Mucosa of descending colon (tissue), 3 donors: Measurements from ENCODE around the gene STRADB. TPM values are rescaled to one million over a fixed set of nuclear protein-coding genes. Genes with fewer than 3 reads are reported as not detected.

Experiments
- ATAC-seq: fragments of 200-7000 bp; cut with Tn5 transposase; one replicate; pipeline ENCODE4 v1.9.1; 2020; ENCODE audit warnings: mild to moderate bottlenecking, moderate library complexity
- DNase-seq, 3 donors: peaks; one replicate each; pipeline ENCODE4 v3.0.0-alpha.2; 2020
- H3K36me3 ChIP-seq: fragments of 200-600 bp; one replicate; pipeline ENCODE4 v1.8.0; 2021; ENCODE audit warnings: low read depth, mild to moderate bottlenecking
- H3K4me1 ChIP-seq: fragments of 200-600 bp; one replicate; pipeline ENCODE4 v1.8.0; 2021; ENCODE audit warnings: low read depth, mild to moderate bottlenecking
- H3K4me3 ChIP-seq: fragments of 200-600 bp; one replicate; pipeline ENCODE4 v1.8.0; 2021; ENCODE audit warnings: mild to moderate bottlenecking
- H3K9me3 ChIP-seq: fragments of 200-600 bp; one replicate; pipeline ENCODE4 v1.8.0; 2021; ENCODE audit warnings: mild to moderate bottlenecking
- intact Hi-C, 2 donors: fragments of 100-400 bp; cut with DNase I in 1 of 2; cut with micrococcal nuclease in 1 of 2; formaldehyde crosslinking; loops; one replicate each; pipeline versions ENCODE4 v1.11.0 to v1.11.1; 2022; cut with DNase I, micrococcal nuclease
- total RNA-seq, 3 donors: library from RNA; stranded (reverse); fragmentation: NEBNext Ultra II Directional in 2 of 3; extraction: Animal tissue kit (Norgen Biotek cat#: 25700) in 2 of 3; gene quantifications; one replicate each; pipeline versions ENCODE4 v1.2.1 to v1.2.4, GENCODE V29; 2021 to 2023
- TF ChIP-seq, protein P1 (sequence below): fragments of 200-600 bp; IDR thresholded peaks from one replicate; pipeline ENCODE4 v1.8.0; 2022; ENCODE audit warnings: antibody characterized with exemption, mild to moderate bottlenecking
- donor health status: DM: no; HTN: no; CAD: no; lungs with moderate emphysema.
- donor health status: DM: no; HTN: no; CAD: no.
- donor health status: DM: no; HTN: yes; CAD: no.

Gene STRADB
- total RNA-seq, 3 donors from 2014 or later, result 47.4 to 79.1 (median 62.1) TPM

- no peak overlapping the region for H3K4me3 ChIP-seq
- H3K4me1 ChIP-seq, result peaks cover 14% of the 10 kb centered on the region
- intact Hi-C loops, result no loop called here
- DNase-seq (peak in 1 of 3 donors; percentile 53), ATAC-seq (peak; percentile 31)
- no peaks in the 10 kb centered on the region for H3K9me3 ChIP-seq
- TF ChIP-seq, protein P1, sequence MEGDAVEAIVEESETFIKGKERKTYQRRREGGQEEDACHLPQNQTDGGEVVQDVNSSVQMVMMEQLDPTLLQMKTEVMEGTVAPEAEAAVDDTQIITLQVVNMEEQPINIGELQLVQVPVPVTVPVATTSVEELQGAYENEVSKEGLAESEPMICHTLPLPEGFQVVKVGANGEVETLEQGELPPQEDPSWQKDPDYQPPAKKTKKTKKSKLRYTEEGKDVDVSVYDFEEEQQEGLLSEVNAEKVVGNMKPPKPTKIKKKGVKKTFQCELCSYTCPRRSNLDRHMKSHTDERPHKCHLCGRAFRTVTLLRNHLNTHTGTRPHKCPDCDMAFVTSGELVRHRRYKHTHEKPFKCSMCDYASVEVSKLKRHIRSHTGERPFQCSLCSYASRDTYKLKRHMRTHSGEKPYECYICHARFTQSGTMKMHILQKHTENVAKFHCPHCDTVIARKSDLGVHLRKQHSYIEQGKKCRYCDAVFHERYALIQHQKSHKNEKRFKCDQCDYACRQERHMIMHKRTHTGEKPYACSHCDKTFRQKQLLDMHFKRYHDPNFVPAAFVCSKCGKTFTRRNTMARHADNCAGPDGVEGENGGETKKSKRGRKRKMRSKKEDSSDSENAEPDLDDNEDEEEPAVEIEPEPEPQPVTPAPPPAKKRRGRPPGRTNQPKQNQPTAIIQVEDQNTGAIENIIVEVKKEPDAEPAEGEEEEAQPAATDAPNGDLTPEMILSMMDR, result no peak
- no peaks in the 10 kb centered on the region for H3K36me3 ChIP-seq
These were observed 45.4 kb upstream of the STRADB start for GRCh38 chr2:201406077-201406662.

DNA sequence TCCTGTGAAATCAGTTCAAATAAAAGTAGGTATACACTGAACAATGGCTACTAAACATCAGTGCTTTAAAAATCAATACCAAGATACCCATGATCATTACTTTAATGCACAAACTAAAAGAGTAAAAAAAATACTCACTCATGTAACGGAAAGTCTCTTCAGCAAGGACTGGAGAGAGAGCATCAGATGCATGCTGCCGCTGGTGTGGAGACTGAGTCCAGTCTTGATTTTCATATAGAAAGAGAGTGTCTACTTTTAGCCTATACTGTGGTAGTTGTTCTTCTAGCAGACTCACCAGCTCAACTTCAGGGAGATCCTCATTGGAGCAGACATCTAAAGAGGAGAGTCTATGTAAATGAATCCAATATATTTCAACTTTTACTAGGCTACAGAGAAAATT, 44.3 kb upstream of the STRADB start:
- H3K9me3 ChIP-seq, result no peaks in the 10 kb centered on the region
- no peak for ATAC-seq
- intact Hi-C loops, result no loop called here
- DNase-seq, result no peak
- no peak overlapping the region for H3K4me3 ChIP-seq
- peaks cover 14% of the 10 kb centered on the region for H3K4me1 ChIP-seq
- TF ChIP-seq, protein P1, result no peak
- H3K36me3 ChIP-seq, result no peaks in the 10 kb centered on the region

DNA sequence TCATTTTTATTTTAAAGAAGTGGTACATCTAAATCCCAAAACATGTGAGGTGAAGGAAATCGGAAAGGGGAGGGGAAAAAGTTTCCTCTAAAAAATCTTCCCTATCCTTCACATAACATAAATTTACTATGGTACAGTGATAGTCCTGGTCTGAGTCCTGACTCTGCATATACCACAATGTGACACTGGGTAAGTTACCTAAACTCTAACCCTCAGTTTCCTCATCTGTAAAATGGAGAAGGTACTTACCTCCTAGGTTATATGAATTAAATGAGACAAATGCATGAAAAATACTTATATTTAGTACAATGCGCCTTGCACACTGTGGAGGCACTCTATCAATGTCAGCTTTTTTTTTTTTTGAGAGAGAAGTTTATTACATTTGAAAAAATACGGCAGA, 42.6 kb upstream of the STRADB start:
- Histone ChIP-seq H3K4me3 (no peak overlapping the region), H3K9me3 (no peaks in the 10 kb centered on the region), H3K4me1 (peaks cover 19% of the 10 kb centered on the region), H3K36me3 (no peaks in the 10 kb centered on the region)
- intact Hi-C loops, result no loop called here
- TF ChIP-seq, protein P1, result no peak
- no peak for DNase-seq
- no peak for ATAC-seq

DNA sequence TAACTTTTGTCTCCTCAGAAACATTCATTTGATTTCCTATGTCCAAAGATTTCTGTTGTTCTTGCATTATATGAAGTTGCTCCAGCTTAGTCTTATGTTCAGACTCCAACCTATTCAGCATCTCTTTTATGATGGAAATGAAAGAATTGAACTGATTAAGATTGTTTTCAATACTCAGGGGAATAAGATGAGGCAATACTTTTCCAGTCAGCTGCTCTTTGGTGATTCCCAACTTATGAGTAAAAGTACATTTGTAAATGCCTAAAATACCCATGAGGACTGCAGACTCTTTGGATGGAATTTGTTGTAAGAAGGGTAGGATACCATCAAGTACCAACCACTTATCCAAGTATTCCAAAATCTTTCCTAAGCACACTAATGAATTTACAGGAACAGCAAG, 40.1 kb upstream of the STRADB start:
- Histone ChIP-seq H3K4me3 (no peak overlapping the region), H3K4me1 (peaks cover 11% of the 10 kb centered on the region), H3K9me3 (no peaks in the 10 kb centered on the region), H3K36me3 (no peaks in the 10 kb centered on the region)
- DNase-seq (no peak), ATAC-seq (no peak)
- TF ChIP-seq, protein P1, result no peak
- intact Hi-C loops, result no loop called here

DNA sequence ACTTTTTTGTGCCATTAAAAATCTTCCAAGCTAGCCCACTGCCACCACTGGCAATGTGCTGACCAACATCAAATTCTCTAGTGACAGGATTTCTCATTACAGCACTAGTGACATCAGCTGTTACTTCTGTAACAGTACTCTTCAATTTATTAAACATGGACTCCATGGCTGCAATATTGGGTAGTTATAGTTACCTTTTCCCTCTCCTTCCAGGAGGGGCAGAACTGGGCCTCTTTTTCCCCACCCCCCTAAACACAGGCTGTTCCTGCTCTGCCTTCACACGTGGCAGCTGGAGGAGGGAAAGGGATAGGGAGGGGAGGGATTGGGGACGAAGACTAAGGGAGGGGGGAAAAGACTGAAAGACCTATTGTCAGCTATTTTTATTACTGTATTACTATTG, 38.4 kb upstream of the STRADB start:
- TF ChIP-seq, protein P1, result no peak
- DNase-seq (no peak), ATAC-seq (no peak)
- intact Hi-C loops, result no loop called here
- Histone ChIP-seq H3K4me1 (peaks cover 8% of the 10 kb centered on the region), H3K4me3 (no peak overlapping the region), H3K36me3 (no peaks in the 10 kb centered on the region), H3K9me3 (no peaks in the 10 kb centered on the region)

DNA sequence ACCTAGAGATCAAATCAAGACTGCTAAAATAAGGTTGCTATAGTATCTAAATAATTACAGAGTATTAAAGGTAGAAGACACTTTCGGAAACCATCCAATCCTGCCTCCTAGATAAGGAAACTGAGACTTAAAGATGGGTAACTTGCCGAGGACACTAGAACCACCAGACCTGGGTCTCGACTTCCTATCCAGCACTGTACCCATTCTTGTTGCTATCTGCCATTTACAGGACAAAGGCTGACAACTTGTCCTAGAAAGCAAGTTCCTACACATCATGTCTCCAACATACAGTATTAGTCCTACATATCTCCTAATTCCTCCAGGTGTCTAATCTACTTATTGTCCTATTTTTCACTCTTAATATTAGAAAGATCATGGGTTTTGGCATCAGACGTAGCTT, 38.0 kb upstream of the STRADB start:
- DNase-seq (no peak), ATAC-seq (no peak)
- no peaks in the 10 kb centered on the region for H3K9me3 ChIP-seq
- H3K4me1 ChIP-seq, result peaks cover 8% of the 10 kb centered on the region
- TF ChIP-seq, protein P1, result no peak
- no peak overlapping the region for H3K4me3 ChIP-seq
- no peaks in the 10 kb centered on the region for H3K36me3 ChIP-seq
- intact Hi-C loops, result no loop called here
